WI38 (cell line): Measurements from ENCODE around the gene PYY.

Source experiments
- H3K4me3 ChIP-seq: 2 replicates; pipeline ENCODE4 v1.5.1; 2011; ENCODE audit warnings: low read depth, mild to moderate bottlenecking, control low read depth, low read length
- TF ChIP-seq, protein P1 (sequence below): IDR thresholded peaks from 2 replicates; pipeline ENCODE4 v1.5.1; 2012; ENCODE audit warnings: low read depth, mild to moderate bottlenecking, control low read depth, low read length

PYY gene

DNA sequence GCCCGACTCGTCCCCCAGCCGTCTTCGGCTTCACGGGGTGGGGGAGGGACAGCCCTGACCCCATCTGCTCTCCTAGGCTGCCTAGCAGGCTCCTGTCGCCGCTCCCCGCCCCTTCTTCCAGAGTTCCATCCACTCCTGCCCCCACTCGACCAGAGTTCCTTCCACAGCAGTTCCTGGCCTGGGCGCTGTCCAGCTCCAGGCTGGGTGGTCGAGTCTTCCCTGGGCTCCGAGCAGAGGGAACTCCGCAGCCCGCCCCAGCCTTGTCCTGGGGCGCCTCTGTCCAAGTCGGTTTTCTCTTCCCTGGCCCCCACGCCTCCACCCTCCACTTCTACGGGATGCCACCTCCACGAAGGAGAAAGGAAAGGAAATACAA is 1.4 kb downstream of the PYY start:
- H3K4me3 ChIP-seq: no peak overlapping the region

DNA sequence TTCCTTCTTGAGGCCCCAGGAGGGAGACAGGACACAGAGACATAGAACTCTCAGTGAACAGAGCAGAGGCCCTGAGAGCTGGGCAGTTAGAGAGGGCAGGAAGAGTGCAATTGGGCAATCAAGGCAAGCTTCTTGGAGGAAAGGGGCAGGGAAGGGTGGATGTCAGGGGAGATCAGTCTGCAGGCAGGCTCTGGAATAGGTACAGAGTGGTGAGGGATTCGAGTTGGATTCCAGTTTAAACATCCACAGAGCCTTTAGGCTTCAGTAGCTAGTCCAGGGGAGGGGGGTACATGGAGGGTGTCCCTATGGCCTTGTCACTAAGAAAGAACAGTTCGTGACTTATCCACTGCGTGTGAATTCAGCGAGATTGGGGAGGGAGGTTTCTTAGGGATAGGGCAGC is 2.0 kb downstream of the PYY start:
- no peak overlapping the region for H3K4me3 ChIP-seq
- TF ChIP-seq, protein P1, sequence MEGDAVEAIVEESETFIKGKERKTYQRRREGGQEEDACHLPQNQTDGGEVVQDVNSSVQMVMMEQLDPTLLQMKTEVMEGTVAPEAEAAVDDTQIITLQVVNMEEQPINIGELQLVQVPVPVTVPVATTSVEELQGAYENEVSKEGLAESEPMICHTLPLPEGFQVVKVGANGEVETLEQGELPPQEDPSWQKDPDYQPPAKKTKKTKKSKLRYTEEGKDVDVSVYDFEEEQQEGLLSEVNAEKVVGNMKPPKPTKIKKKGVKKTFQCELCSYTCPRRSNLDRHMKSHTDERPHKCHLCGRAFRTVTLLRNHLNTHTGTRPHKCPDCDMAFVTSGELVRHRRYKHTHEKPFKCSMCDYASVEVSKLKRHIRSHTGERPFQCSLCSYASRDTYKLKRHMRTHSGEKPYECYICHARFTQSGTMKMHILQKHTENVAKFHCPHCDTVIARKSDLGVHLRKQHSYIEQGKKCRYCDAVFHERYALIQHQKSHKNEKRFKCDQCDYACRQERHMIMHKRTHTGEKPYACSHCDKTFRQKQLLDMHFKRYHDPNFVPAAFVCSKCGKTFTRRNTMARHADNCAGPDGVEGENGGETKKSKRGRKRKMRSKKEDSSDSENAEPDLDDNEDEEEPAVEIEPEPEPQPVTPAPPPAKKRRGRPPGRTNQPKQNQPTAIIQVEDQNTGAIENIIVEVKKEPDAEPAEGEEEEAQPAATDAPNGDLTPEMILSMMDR: no peak

More for the DNA sequence above, 1.4 kb downstream of the PYY start:
- TF ChIP-seq, protein P1: no peak

DNA sequence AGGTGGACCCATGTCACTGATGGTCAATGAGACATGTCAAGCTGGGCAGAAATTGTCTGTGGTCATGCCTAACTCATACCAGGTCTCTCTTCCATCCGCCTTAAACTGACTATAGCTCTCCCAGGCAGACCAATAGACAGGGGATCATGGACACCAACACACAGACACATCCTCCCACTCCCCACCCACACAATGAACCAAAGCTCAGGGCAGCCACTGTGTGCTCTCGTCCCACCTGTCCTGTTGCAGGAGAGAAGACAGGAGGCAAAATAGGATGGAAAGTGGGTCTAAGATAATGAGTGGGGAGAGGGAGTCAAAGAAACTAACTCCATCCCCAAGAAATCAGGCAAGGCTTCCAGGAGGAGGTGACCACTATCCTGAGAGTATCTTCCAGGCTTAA is 3.2 kb downstream of the PYY start:
- no peak overlapping the region for H3K4me3 ChIP-seq
- TF ChIP-seq, protein P1: no peak

DNA sequence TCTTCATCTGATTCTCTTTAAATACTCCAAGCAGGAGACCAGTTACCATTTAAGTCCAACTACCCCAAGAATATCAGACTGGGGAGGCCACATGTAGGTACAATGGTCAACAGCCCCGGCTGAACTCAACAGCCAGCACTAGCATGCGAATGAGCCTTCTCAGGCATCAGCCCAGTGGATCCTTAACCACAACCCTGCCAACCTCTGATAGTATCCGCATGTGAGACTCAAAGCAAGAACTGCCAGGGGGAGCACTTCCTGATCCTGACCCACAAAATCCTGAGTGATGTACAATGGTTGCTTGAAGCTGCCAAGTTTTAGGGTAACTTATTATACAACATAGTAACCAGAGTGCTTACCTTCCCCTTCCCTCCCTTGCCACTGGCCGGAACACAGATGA is 4.0 kb downstream of the PYY start:
- no peak overlapping the region for H3K4me3 ChIP-seq
- TF ChIP-seq, protein P1: no peak

DNA sequence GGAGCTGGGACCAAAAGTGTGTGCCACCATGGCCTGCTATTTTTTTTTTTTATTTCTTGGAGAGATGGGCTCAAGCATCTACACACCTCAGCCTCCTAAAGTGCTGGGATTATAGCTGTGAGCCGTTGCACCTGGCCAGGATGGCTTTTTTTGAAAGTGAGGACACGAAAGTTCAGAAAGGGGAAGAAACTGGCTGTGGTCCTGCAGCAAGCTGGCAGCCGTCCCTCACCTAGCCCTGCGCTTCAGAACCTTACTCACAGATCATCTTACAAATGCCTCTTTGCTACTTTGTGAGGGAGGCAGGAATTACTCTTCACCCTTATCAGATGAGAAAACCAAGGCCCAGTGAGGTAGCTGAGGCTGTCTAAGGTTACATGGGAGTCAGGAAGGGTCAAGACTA is 7.0 kb downstream of the PYY start:
- TF ChIP-seq, protein P1: no peak
- H3K4me3 ChIP-seq: no peak overlapping the region

DNA sequence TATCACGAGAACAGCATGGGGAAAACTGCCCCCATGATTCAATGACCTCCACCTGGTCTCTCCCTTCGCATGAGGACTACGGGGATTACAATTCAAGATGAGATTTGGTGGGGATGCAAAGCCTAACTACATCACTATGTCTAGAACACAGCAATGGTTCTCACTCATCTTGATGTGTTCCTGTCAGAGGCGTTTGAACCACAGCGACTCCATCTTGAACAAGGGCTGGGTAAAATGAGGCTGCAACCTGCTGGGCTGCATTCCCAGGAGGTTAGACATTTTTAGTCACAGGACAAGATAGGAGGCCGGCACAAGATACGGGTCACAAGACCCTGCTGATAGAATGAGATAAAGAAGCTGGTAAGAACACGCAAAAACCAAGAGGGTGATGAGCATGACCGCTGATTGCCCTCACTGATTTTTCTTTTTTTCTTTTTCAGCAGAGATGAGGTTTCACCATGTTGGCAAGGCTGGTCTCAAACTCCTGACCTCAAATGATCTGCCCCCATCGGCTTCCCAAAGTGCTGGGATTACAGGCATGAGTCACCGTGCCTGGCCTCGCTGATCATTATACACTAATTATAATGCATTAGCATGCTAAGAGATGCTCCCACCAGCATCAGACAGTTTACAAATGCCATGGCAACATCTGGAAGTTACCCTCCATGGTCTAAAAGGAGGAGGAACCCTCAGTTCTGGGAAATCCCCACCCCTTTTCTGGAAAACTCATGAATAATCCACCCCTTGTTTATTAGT is 8.5 kb downstream of the PYY start:
- no peak overlapping the region for H3K4me3 ChIP-seq
- TF ChIP-seq, protein P1: no peak

DNA sequence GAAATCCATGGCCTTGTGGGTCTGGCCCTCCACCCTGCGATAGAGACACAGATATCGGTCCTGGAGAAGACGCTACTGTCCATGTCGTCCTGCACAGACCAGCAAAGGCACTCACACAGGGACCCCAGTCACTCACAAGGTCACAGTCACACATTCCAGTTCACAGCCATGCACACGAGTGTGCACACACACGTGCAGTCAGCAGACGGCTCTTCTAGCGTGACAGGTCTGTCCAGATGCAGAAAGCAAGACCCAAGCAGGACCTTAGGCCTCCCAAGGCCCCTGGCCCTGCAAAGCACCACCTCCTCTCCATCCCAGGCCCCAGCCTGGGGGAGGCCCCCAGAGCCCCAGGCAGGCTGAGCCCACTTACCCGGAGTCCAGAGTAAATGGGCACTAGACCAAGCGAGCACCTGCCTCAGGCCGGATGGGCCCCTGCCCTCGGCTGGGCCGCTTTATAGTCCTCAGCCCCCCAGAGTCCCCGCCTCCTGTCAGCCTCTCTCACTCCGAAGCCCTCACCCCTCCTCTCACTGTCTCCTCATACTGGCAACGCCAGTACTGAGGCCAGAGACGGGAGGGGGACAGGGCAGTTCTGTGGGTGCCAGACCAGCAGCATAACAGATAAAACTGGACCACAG is 11.6 kb downstream of the PYY start, which contains the start of gene PPY:
TSS of gene PPY (minus strand) at position 426 of the 635 bp plus-strand sequence. CDS start 822 bp downstream, outside the sequence.
- H3K4me3 ChIP-seq: no peak within 1 kb of the TSS
- TF ChIP-seq, protein P1: no peak
